DND-41 (cell line): ENCODE results near the gene CREBL2.

Experiments
- ATAC-seq: fragments of 200-7000 bp; cut with Tn5 transposase; 3 replicates; pipeline ENCODE4 v1.9.1; 2021; ENCODE audit warnings: low read depth; ENCODE audit not compliant: insufficient read depth
- DNase-seq: peaks from one replicate; pipeline ENCODE4 v3.0.0-alpha.2; 2020
- H2AFZ ChIP-seq: 2 replicates; pipeline ENCODE4 v1.6.0; 2012; ENCODE audit warnings: low read depth, low read length
- H3K27ac ChIP-seq: 2 replicates; pipeline ENCODE4 v1.5.1; 2012; ENCODE audit warnings: low read length, inconsistent platforms
- H3K27me3 ChIP-seq: fragments of 200-600 bp; sonication (generic); 2 replicates; pipeline ENCODE4 v1.6.0; 2012; ENCODE audit warnings: low read length, mild to moderate bottlenecking, inconsistent platforms; ENCODE audit not compliant: insufficient read depth, poor library complexity
- H3K36me3 ChIP-seq: 2 replicates; pipeline ENCODE4 v1.5.1; 2012; ENCODE audit warnings: low read length, inconsistent platforms; ENCODE audit not compliant: insufficient read depth
- H3K4me1 ChIP-seq: 2 replicates; pipeline ENCODE4 v1.5.1; 2012; ENCODE audit warnings: mild to moderate bottlenecking, low read length; ENCODE audit not compliant: insufficient read depth
- H3K4me2 ChIP-seq: 2 replicates; pipeline ENCODE4 v1.6.0; 2012; ENCODE audit warnings: mild to moderate bottlenecking, moderate library complexity, low read length, inconsistent platforms; ENCODE audit not compliant: insufficient read depth
- H3K4me3 ChIP-seq, 2 experiments: fragments of 200-600 bp in 1 of 2; shearing (Covaris generic) in 1 of 2; 2 replicates each; pipeline ENCODE4 v1.5.1; 2012 to 2016; ENCODE audit warnings: inconsistent platforms in 2 of 2, low read length in 2 of 2, mild to moderate bottlenecking in 2 of 2, low read depth in 1 of 2, moderate library complexity in 1 of 2
- H3K79me2 ChIP-seq: 2 replicates; pipeline ENCODE4 v1.6.0; 2012; ENCODE audit warnings: low read length, inconsistent platforms; ENCODE audit not compliant: insufficient read depth
- H3K9ac ChIP-seq: 2 replicates; pipeline ENCODE4 v1.6.0; 2012; ENCODE audit warnings: low read depth, mild to moderate bottlenecking, inconsistent platforms, low read length, moderate library complexity
- H3K9me3 ChIP-seq: 2 replicates; pipeline ENCODE4 v1.5.1; 2012; ENCODE audit warnings: low read length, moderate library complexity, mild to moderate bottlenecking, inconsistent platforms; ENCODE audit not compliant: insufficient read depth, severe bottlenecking
- H4K20me1 ChIP-seq: 2 replicates; pipeline ENCODE4 v1.6.0; 2012; ENCODE audit warnings: low read length; ENCODE audit not compliant: insufficient read depth
- EZH2 ChIP-seq: IDR thresholded peaks from 3 replicates; pipeline ENCODE4 v1.6.1; 2012; ENCODE audit warnings: borderline replicate concordance, low read depth, mild to moderate bottlenecking, moderate library complexity, low read length, inconsistent platforms; ENCODE audit not compliant: severe bottlenecking
- TF ChIP-seq, protein P1 (sequence below): IDR thresholded peaks from 2 replicates; pipeline ENCODE4 v1.5.1; 2012; ENCODE audit warnings: borderline replicate concordance, low read length, moderate library complexity, mild to moderate bottlenecking; ENCODE audit not compliant: poor library complexity, severe bottlenecking; ENCODE audit errors: extremely low read depth

Gene CREBL2

DNA sequence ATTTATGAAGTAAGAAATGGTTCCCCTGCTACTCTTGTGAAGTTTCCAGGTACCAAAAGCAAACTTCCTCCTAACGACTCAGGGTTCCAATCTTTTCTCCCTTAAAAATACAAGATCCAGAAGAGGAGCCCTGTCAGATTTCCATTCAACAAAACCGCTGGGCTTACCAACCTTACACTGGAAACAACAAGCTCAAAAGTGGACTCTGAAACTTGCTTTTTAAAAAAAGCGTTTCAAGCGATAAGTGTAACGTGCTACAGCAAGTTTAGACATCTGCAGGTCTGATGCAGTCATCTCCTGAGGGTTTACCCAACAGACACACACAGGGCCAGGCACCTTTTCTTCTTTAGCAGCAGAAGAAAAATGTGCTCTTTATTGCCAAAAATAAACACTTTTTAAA, 6.9 kb upstream of the CREBL2 start:
- H4K20me1 ChIP-seq: no peaks in the 10 kb centered on the region
- H3K27me3 ChIP-seq: peaks cover 10% of the 10 kb centered on the region
- ATAC-seq (no peak), DNase-seq (no peak)
- no peak overlapping the region for H2AFZ ChIP-seq
- no peak overlapping the region for H3K9ac ChIP-seq
- no peaks in the 10 kb centered on the region for H3K79me2 ChIP-seq
- TF ChIP-seq, protein P1, sequence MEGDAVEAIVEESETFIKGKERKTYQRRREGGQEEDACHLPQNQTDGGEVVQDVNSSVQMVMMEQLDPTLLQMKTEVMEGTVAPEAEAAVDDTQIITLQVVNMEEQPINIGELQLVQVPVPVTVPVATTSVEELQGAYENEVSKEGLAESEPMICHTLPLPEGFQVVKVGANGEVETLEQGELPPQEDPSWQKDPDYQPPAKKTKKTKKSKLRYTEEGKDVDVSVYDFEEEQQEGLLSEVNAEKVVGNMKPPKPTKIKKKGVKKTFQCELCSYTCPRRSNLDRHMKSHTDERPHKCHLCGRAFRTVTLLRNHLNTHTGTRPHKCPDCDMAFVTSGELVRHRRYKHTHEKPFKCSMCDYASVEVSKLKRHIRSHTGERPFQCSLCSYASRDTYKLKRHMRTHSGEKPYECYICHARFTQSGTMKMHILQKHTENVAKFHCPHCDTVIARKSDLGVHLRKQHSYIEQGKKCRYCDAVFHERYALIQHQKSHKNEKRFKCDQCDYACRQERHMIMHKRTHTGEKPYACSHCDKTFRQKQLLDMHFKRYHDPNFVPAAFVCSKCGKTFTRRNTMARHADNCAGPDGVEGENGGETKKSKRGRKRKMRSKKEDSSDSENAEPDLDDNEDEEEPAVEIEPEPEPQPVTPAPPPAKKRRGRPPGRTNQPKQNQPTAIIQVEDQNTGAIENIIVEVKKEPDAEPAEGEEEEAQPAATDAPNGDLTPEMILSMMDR: no peak
- no peak for TF ChIP-seq EZH2
- no peaks in the 10 kb centered on the region for H3K4me1 ChIP-seq
- no peak overlapping the region for H3K4me3 ChIP-seq
- H3K9me3 ChIP-seq: no peaks in the 10 kb centered on the region
- H3K27ac ChIP-seq: no peak overlapping the region
- no peak overlapping the region for H3K4me2 ChIP-seq
- no peaks in the 10 kb centered on the region for H3K36me3 ChIP-seq

- no peak overlapping the region for H3K4me2 ChIP-seq
- ATAC-seq: no peak
- H4K20me1 ChIP-seq: no peaks in the 10 kb centered on the region
- H3K9me3 ChIP-seq: no peaks in the 10 kb centered on the region
- peaks cover 2% of the 10 kb centered on the region; the same call in 1 of the 2 replicates for H3K79me2 ChIP-seq
- TF ChIP-seq EZH2: no peak
- TF ChIP-seq, protein P1: no peak
- H3K4me3 ChIP-seq: no peak overlapping the region
- peaks cover 10% of the 10 kb centered on the region for H3K4me1 ChIP-seq
- H3K27ac ChIP-seq: no peak overlapping the region
- DNase-seq: no peak
- H3K36me3 ChIP-seq: no peaks in the 10 kb centered on the region
- H2AFZ ChIP-seq: no peak overlapping the region
- no peak overlapping the region for H3K9ac ChIP-seq
- H3K27me3 ChIP-seq: no peaks in the 10 kb centered on the region
Measured at GRCh38 chr12:12606781-12607589, 4.7 kb upstream of the CREBL2 start.

GRCh38 chr12:12608557-12608957, 3.1 kb upstream of the CREBL2 start:
- Histone ChIP-seq H3K27ac (no peak overlapping the region), H3K4me1 (peaks cover 26% of the 10 kb centered on the region), H3K4me2 (no peak overlapping the region), H3K4me3 (no peak overlapping the region), H2AFZ (no peak overlapping the region), H3K27me3 (no peaks in the 10 kb centered on the region), H3K9ac (no peak overlapping the region), H3K79me2 (peaks cover 6% of the 10 kb centered on the region; the same call in 1 of the 2 replicates), H3K36me3 (no peaks in the 10 kb centered on the region), H4K20me1 (no peaks in the 10 kb centered on the region), H3K9me3 (no peaks in the 10 kb centered on the region)
- TF ChIP-seq, protein P1: peak; percentile 26
- no peak for TF ChIP-seq EZH2
- ATAC-seq: no peak
- no peak for DNase-seq

- Histone ChIP-seq H3K27ac (no peak overlapping the region), H3K4me3 (no peak overlapping the region), H3K9ac (no peak overlapping the region), H3K79me2 (peaks cover 14% of the 10 kb centered on the region), H3K9me3 (no peaks in the 10 kb centered on the region), H3K36me3 (no peaks in the 10 kb centered on the region), H2AFZ (no peak overlapping the region; the same call in 1 of the 2 replicates), H3K4me1 (peaks cover 28% of the 10 kb centered on the region), H4K20me1 (no peaks in the 10 kb centered on the region), H3K27me3 (no peaks in the 10 kb centered on the region), H3K4me2 (no peak overlapping the region)
- TF ChIP-seq, protein P1: no peak
- TF ChIP-seq EZH2: no peak
- DNase-seq: no peak
- ATAC-seq: no peak
Measured at GRCh38 chr12:12609692-12610091, 2.0 kb upstream of the CREBL2 start.
